OCI-M1 (cell line): ENCODE measurements around the gene EVPL.
"Not testable (repeated sequence)": the region's sequence is repeated elsewhere in the genome, so short reads cannot be mapped to it uniquely, and the experiment has no call there.

Experiments used
- DNase-seq: peaks from one replicate; lab custom pipeline; 2025; lab: John Stamatoyannopoulos, UW

EVPL gene

GRCh38 chr17:75996665-75997590 is 30.2 kb downstream of the EVPL start:
- peak; percentile 83 for DNase-seq

- DNase-seq: no peak
Observed at GRCh38 chr17:75995385-75995925, 31.7 kb downstream of the EVPL start.

- DNase-seq: no peak
Observed at GRCh38 chr17:75994802-75995370, 32.2 kb downstream of the EVPL start.

GRCh38 chr17:75991396-75991795 is 35.7 kb downstream of the EVPL start:
- DNase-seq: no peak

GRCh38 chr17:75987041-75987440 is 40.1 kb downstream of the EVPL start:
- DNase-seq: no peak

- no peak for DNase-seq
Observed at GRCh38 chr17:75985986-75986385, 41.1 kb downstream of the EVPL start.

- peak; percentile 81 for DNase-seq
Observed at GRCh38 chr17:75983501-75984181, 43.5 kb downstream of the EVPL start.

- DNase-seq: no peak
Observed at GRCh38 chr17:75981019-75981615, 46.0 kb downstream of the EVPL start.

- DNase-seq: no peak
Observed at GRCh38 chr17:75980188-75981018, 46.7 kb downstream of the EVPL start.

- DNase-seq: no peak
Observed at GRCh38 chr17:75979705-75980187, 47.4 kb downstream of the EVPL start.

- DNase-seq: peak; percentile 99
Observed at GRCh38 chr17:75978938-75979704, 48.0 kb downstream of the EVPL start, which contains the start of the genes ACOX1 and TEN1. Gene ACOX1 (minus strand): TSS chr17:75979166. CDS start chr17:75979073, 93 bp downstream. Gene TEN1 (plus strand): TSS chr17:75979240. CDS start chr17:75986193, 6,953 bp downstream.

- peak; percentile 82 for DNase-seq
Observed at GRCh38 chr17:75976175-75976848, 50.8 kb downstream of the EVPL start.

GRCh38 chr17:75975757-75976174 is 51.3 kb downstream of the EVPL start:
- DNase-seq: no peak

GRCh38 chr17:75975187-75975586 is 51.9 kb downstream of the EVPL start:
- not testable (repeated sequence) for DNase-seq

- peak; percentile 75 for DNase-seq
Observed at GRCh38 chr17:75970626-75971025, 56.5 kb downstream of the EVPL start.

- peak; percentile 86 for DNase-seq
Observed at GRCh38 chr17:75970011-75970523, 57.0 kb downstream of the EVPL start.

- DNase-seq: not testable (repeated sequence)
Observed at GRCh38 chr17:75969044-75969443, 58.1 kb downstream of the EVPL start.

GRCh38 chr17:75965468-75965867 is 61.6 kb downstream of the EVPL start:
- DNase-seq: no peak

- DNase-seq: no peak
Observed at GRCh38 chr17:75959839-75960511, 67.1 kb downstream of the EVPL start.
